H1 (cell line): ENCODE measurements around the gene RSPH9. TPM values are rescaled to one million over a fixed set of nuclear protein-coding genes. Genes with fewer than 3 reads are reported as not detected.

Experiments used
- CTCF ChIA-PET: fragments of 300-600 bp; sonication (Branson Sonifier 250); formaldehyde crosslinking; loops from one replicate; lab custom pipeline; 2021; ENCODE audit not compliant: partially characterized antibody; lab: Charles Lee
- POLR2A ChIA-PET: fragments of 300-600 bp; sonication (Branson Sonifier 250); formaldehyde crosslinking; loops from one replicate; lab custom pipeline; 2021; ENCODE audit warnings: inconsistent platforms; ENCODE audit not compliant: partially characterized antibody; lab: Charles Lee
- DNase-seq, 2 experiments: peaks; one replicate each; pipeline versions ENCODE4 v3.0.0 to v3.0.0-alpha.2; 2010 to 2022; ENCODE audit warnings: low spot score in 2 of 2, low read depth in 1 of 2, mixed read lengths in 1 of 2
- FAIRE-seq: peaks from 2 replicates; lab custom pipeline; 2011; peaks lifted over from hg19 to GRCh38; lab: Jason Lieb, UNC
- H2AFZ ChIP-seq: 2 replicates; pipeline ENCODE4 v1.8.1; 2012; ENCODE audit warnings: low read length, inconsistent platforms
- H2AK5ac ChIP-seq: 2 replicates; pipeline ENCODE4 v1.6.1; 2013; ENCODE audit warnings: low read depth, low read length
- H2BK120ac ChIP-seq: replicated peaks from 2 replicates; pipeline ENCODE3; 2013; ENCODE audit warnings: low read depth, low read length, inconsistent platforms
- H2BK12ac ChIP-seq: 2 replicates; pipeline ENCODE4 v1.6.1; 2013; ENCODE audit warnings: low read depth, low read length
- H2BK15ac ChIP-seq: 2 replicates; pipeline ENCODE4 v1.6.1; 2013; ENCODE audit warnings: low read length
- H2BK20ac ChIP-seq: 2 replicates; pipeline ENCODE4 v1.6.1; 2013; ENCODE audit warnings: low read length
- H2BK5ac ChIP-seq: 2 replicates; pipeline ENCODE4 v1.6.1; 2013; ENCODE audit warnings: low read depth, low read length
- H3K14ac ChIP-seq: 2 replicates; pipeline ENCODE4 v1.6.1; 2013; ENCODE audit warnings: inconsistent platforms; ENCODE audit not compliant: insufficient read length
- H3K18ac ChIP-seq: 2 replicates; pipeline ENCODE4 v1.6.1; 2013; ENCODE audit warnings: low read length; ENCODE audit errors: extremely low read depth
- H3K23ac ChIP-seq: 2 replicates; pipeline ENCODE4 v1.6.1; 2013; ENCODE audit warnings: inconsistent platforms; ENCODE audit not compliant: insufficient read length
- H3K23me2 ChIP-seq: 2 replicates; pipeline ENCODE4 v1.6.1; 2013; ENCODE audit warnings: low read depth, low read length
- H3K27ac ChIP-seq: 2 replicates; pipeline ENCODE4 v1.6.1; 2011; ENCODE audit warnings: low read depth, low read length, inconsistent platforms
- H3K27me3 ChIP-seq, 4 experiments: replicated peaks in 1 of 4; 1 replicate in 1 of 4; 2 replicates in 3 of 4; pipeline versions ENCODE4 v1.6.1 to v1.8.1; 2011 to 2013; ENCODE audit warnings: low read length in 3 of 4, mild to moderate bottlenecking in 3 of 4, inconsistent platforms in 2 of 4, mixed read lengths in 2 of 4, moderate library complexity in 1 of 4; ENCODE audit not compliant: control insufficient read depth in 3 of 4, insufficient read depth in 3 of 4; ENCODE audit errors: extremely low read depth in 1 of 4
- H3K36me3 ChIP-seq, 4 experiments: 2 replicates each; pipeline versions ENCODE4 v1.6.1 to v1.8.1; 2011 to 2013; ENCODE audit warnings: mild to moderate bottlenecking in 4 of 4, low read length in 3 of 4, moderate library complexity in 2 of 4, control low read depth in 1 of 4, inconsistent platforms in 1 of 4; ENCODE audit not compliant: insufficient read depth in 4 of 4, control insufficient read depth in 2 of 4
- H3K4ac ChIP-seq: replicated peaks from 2 replicates; pipeline ENCODE3; 2013; ENCODE audit warnings: low read length, low read depth, mixed read lengths, inconsistent platforms; ENCODE audit not compliant: insufficient read length
- H3K4me1 ChIP-seq, 4 experiments: replicated peaks in 1 of 4; 1 replicate in 1 of 4; 2 replicates in 3 of 4; pipeline versions ENCODE4 v1.6.1 to v1.8.1; 2011 to 2013; ENCODE audit warnings: low read length in 3 of 4, inconsistent platforms in 2 of 4, mixed read lengths in 1 of 4; ENCODE audit not compliant: insufficient read depth in 4 of 4, control insufficient read depth in 3 of 4
- H3K4me2 ChIP-seq, 2 experiments: 2 replicates each; pipeline versions ENCODE4 v1.6.1 to v1.8.1; 2011 to 2013; ENCODE audit warnings: low read depth in 2 of 2, low read length in 2 of 2, control low read depth in 1 of 2, inconsistent platforms in 1 of 2, mild to moderate bottlenecking in 1 of 2; ENCODE audit not compliant: insufficient read depth in 1 of 2
- H3K4me3 ChIP-seq, 4 experiments: fragments of 200-600, 300-600 bp in 1 of 4; sonication (generic), shearing (Covaris generic), sonication (Bioruptor Twin) in 1 of 4; 2 replicates each; pipeline versions ENCODE4 v1.5.1 to v1.8.1; 2011 to 2016; ENCODE audit warnings: low read length in 4 of 4, low read depth in 3 of 4, control low read depth in 2 of 4, inconsistent platforms in 2 of 4, mild to moderate bottlenecking in 2 of 4, mixed read lengths in 1 of 4, moderate library complexity in 1 of 4; ENCODE audit not compliant: insufficient read depth in 2 of 4; ENCODE audit errors: extremely low read depth in 1 of 4
- H3K56ac ChIP-seq: replicated peaks from 2 replicates; pipeline ENCODE3; 2013; ENCODE audit warnings: low read depth, mild to moderate bottlenecking, mixed read lengths, low read length, inconsistent platforms; ENCODE audit not compliant: insufficient read length
- H3K79me1 ChIP-seq: 2 replicates; pipeline ENCODE4 v1.6.1; 2013; ENCODE audit warnings: low read depth, low read length, control low read depth
- H3K79me2 ChIP-seq, 2 experiments: 2 replicates each; pipeline versions ENCODE4 v1.6.1 to v1.8.1; 2012 to 2013; ENCODE audit warnings: low read length in 2 of 2, mild to moderate bottlenecking in 2 of 2, inconsistent platforms in 1 of 2; ENCODE audit not compliant: insufficient read depth in 2 of 2, control insufficient read depth in 1 of 2
- H3K9ac ChIP-seq, 4 experiments: replicated peaks in 1 of 4; 1 replicate in 1 of 4; 2 replicates in 3 of 4; pipeline versions ENCODE4 v1.6.1 to v1.8.1; 2011 to 2013; ENCODE audit warnings: low read depth in 3 of 4, low read length in 3 of 4, control low read depth in 2 of 4, mild to moderate bottlenecking in 2 of 4, moderate library complexity in 2 of 4, inconsistent platforms in 1 of 4; ENCODE audit errors: extremely low read depth in 1 of 4
- H3K9me3 ChIP-seq, 2 experiments: 2 replicates each; pipeline versions ENCODE4 v1.6.1 to v1.8.1; 2012 to 2013; ENCODE audit warnings: mild to moderate bottlenecking in 2 of 2, moderate library complexity in 2 of 2, control low read depth in 1 of 2, inconsistent platforms in 1 of 2, low read depth in 1 of 2, low read length in 1 of 2, mixed read lengths in 1 of 2; ENCODE audit not compliant: insufficient read depth in 2 of 2
- H4K20me1 ChIP-seq, 2 experiments: replicated peaks in 1 of 2; 2 replicates each; pipeline versions ENCODE3 to v1.8.1; 2011 to 2013; ENCODE audit warnings: inconsistent platforms in 2 of 2, low read length in 2 of 2, mild to moderate bottlenecking in 1 of 2; ENCODE audit not compliant: insufficient read depth in 2 of 2, control insufficient read depth in 1 of 2
- H4K5ac ChIP-seq: 2 replicates; pipeline ENCODE4 v1.6.1; 2013; ENCODE audit warnings: low read length, low read depth, mixed read lengths, inconsistent platforms; ENCODE audit not compliant: insufficient read length
- H4K8ac ChIP-seq: 2 replicates; pipeline ENCODE4 v1.8.0; 2013; ENCODE audit warnings: mild to moderate bottlenecking, moderate library complexity, low read length, inconsistent platforms; ENCODE audit not compliant: insufficient read depth; ENCODE audit errors: extremely low read depth
- H4K91ac ChIP-seq: replicated peaks from 2 replicates; pipeline ENCODE3; 2013; ENCODE audit warnings: low read length, mixed read lengths, inconsistent platforms; ENCODE audit not compliant: insufficient read length
- WGBS, 2 experiments: shearing (Covaris generic) in 1 of 2; methylation state at CpG; one replicate each; pipeline versions ENCODE4 v1.1.6 to v1.1.7; 2013 to 2015; ENCODE audit warnings: low lambda C conversion rate in 2 of 2, mixed read lengths in 2 of 2, inconsistent platforms in 1 of 2, low coverage in 1 of 2, missing lambda C conversion rate in 1 of 2; ENCODE audit not compliant: insufficient replicate concordance in 2 of 2, insufficient coverage in 1 of 2, insufficient read length in 1 of 2; ENCODE audit errors: extremely low coverage in 1 of 2, missing lambda C conversion rate in 1 of 2; 5-methylcytosine and 5-hydroxymethylcytosine counted together
- polyA plus RNA-seq, 7 experiments: library from polyadenylated mRNA; depleted of rRNA in 3 of 7; stranded (reverse) in 5 of 7; unstranded in 2 of 7; fragments of >200 nt in 5 of 7; fragments of 200-250 nt in 2 of 7; gene quantifications; 1 replicate in 5 of 7; 2 replicates in 1 of 7; 4 replicates in 1 of 7; pipeline versions ENCODE4 v1.2.1 to v1.2.3, GENCODE V29; 2011 to 2013; ENCODE audit warnings: missing spikeins in 2 of 7, mixed read lengths in 2 of 7
- total RNA-seq: library from RNA; stranded (reverse); fragmentation: NEBNext Ultra II Directional; extraction: Animal tissue kit (Norgen Biotek cat#: 25700); gene quantifications from 2 replicates; pipeline ENCODE4 v1.2.1, GENCODE V29; 2021

Gene RSPH9
- total and polyA plus RNA-seq, 2 of the 8 experiments (the other 6 are each of a cell fraction or from before 2014, with no cell fraction given), result 0.15 to 0.23 TPM

DNA sequence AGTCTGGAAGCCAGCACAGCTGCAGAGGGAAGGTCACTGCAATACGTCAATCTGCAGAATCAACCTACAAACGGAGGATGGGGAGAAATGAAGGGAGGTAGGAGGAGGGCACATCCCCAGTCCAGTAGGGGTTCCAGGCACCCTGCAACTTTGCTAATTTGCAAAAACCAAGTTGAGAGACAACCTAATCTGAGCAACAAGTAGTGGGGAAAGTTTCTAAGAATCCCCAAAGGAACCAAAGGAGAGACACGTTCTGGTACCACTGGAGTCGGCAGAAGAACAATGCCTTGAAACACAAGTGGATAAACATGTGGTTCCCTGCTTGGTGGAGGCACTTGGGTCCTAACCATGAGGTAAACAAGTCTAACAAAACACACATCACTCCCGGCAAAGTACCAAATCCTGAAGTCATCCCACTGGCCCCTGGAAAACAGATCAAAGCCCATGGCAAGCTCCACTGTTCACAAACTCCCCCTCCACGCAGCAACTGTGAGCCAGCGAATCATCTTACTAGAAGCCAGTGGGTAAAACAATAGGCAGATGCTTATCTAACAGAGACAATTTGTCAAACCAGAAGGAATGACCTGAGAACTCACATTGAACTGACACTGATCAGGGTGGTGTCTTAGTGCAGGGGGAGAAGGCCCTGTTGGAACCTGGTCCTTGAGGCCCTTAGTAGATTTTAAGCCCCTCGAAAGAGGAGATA is 38.0 kb downstream of the RSPH9 start:
- Histone ChIP-seq H3K56ac (no peak overlapping the region), H2BK15ac (no peak overlapping the region), H2AFZ (no peak overlapping the region), H3K27ac (no peak overlapping the region), H3K4me3 (no peak overlapping the region), H2BK12ac (no peak overlapping the region), H4K8ac (no peak overlapping the region), H3K23me2 (peaks cover 9% of the 10 kb centered on the region), H3K18ac (no peak overlapping the region), H4K20me1 (peaks cover 7 to 28% of the 10 kb centered on the region in 2 experiments), H3K27me3 (no peaks in the 10 kb centered on the region), H3K4ac (no peak overlapping the region), H2AK5ac (no peak overlapping the region), H3K36me3 (peaks cover 12 to 27% (median 19%) of the 10 kb centered on the region in 4 experiments), H4K5ac (no peak overlapping the region), H3K4me1 (peaks cover 0 to 10% (median 3%) of the 10 kb centered on the region in 4 experiments; a peak in 5 of 7 replicates), H3K79me2 (peaks cover 12 to 67% of the 10 kb centered on the region in 2 experiments), H3K23ac (no peak overlapping the region), H3K4me2 (no peak overlapping the region), H3K14ac (no peak overlapping the region), H4K91ac (no peak overlapping the region), H2BK20ac (no peak overlapping the region), H2BK120ac (no peak overlapping the region), H3K79me1 (peaks cover 31% of the 10 kb centered on the region), H2BK5ac (no peak overlapping the region), H3K9ac (no peak overlapping the region), H3K9me3 (no peaks in the 10 kb centered on the region)
- FAIRE-seq, result no peak
- POLR2A ChIA-PET, result interaction anchor here (7.7 kb wide), 1 partner anchor 12 kb away, joined by 85 read pairs; no protein-coding TSS in a partner anchor
- DNase-seq, result no peak
- WGBS, 2 experiments, result 89% methylated on average over 8 of the region's 8 CpGs; no CpG with 5 or more reads in 1 of the 2 experiments
- CTCF ChIA-PET, result interaction anchor here (0.8 to 1.9 kb wide), 4 partner anchors 13 to 81 kb away, joined by 3 to 7 read pairs (median 4); no protein-coding TSS in a partner anchor
